Natural killer cell (primary cell): ENCODE results near the gene HSF2. TPM values are rescaled to one million over a fixed set of nuclear protein-coding genes. Genes with fewer than 3 reads are reported as not detected.

ENCODE experiments used
- ATAC-seq, 3 donors: fragments of 150-1000 bp in 2 of 3; fragments of 200-7000 bp in 1 of 3; cut with Tn5 transposase; 1 replicate in 1 of 3; 2 replicates in 2 of 3; pipeline ENCODE4 v1.10.0; 2021; ENCODE audit warnings: mild to moderate bottlenecking in 2 of 3, moderate library complexity in 2 of 3
- DNase-seq, 2 donors: peaks; one replicate each; pipeline versions ENCODE4 v3.0.0 to v3.0.0-alpha.2; 2013 to 2021; ENCODE audit warnings: mixed read lengths in 1 of 2
- H3K27ac ChIP-seq: one replicate; pipeline ENCODE4 v1.5.1; 2013; ENCODE audit warnings: mild to moderate bottlenecking, low read length
- H3K27me3 ChIP-seq: one replicate; pipeline ENCODE4 v1.6.1; 2013; ENCODE audit warnings: low read length; ENCODE audit not compliant: control insufficient read depth, insufficient read depth
- H3K36me3 ChIP-seq: one replicate; pipeline ENCODE4 v1.6.1; 2013; ENCODE audit warnings: low read length; ENCODE audit not compliant: control insufficient read depth, insufficient read depth
- H3K4me1 ChIP-seq: one replicate; pipeline ENCODE4 v1.6.1; 2013; ENCODE audit warnings: low read length; ENCODE audit not compliant: control insufficient read depth, insufficient read depth
- H3K4me3 ChIP-seq: one replicate; pipeline ENCODE4 v1.5.1; 2013; ENCODE audit warnings: low read length
- H3K9me3 ChIP-seq: one replicate; pipeline ENCODE4 v1.6.1; 2013; ENCODE audit warnings: low read length; ENCODE audit not compliant: control insufficient read depth, insufficient read depth
- H3K27ac Mint-ChIP-seq, 2 donors: one replicate each; pipeline ENCODE4 v1.8.0; 2022; ENCODE audit warnings: mild to moderate bottlenecking in 2 of 2, mixed read lengths in 2 of 2, moderate library complexity in 1 of 2
- H3K27me3 Mint-ChIP-seq, 2 donors: one replicate each; pipeline ENCODE4 v1.8.0; 2022; ENCODE audit warnings: low read depth in 2 of 2, mixed read lengths in 2 of 2
- H3K36me3 Mint-ChIP-seq: one replicate; pipeline ENCODE4 v1.8.0; 2022; ENCODE audit warnings: mixed read lengths
- H3K4me1 Mint-ChIP-seq, 2 donors: one replicate each; pipeline ENCODE4 v1.8.0; 2022; ENCODE audit warnings: mixed read lengths in 2 of 2
- H3K4me3 Mint-ChIP-seq: one replicate; pipeline ENCODE4 v1.8.0; 2022; ENCODE audit warnings: mild to moderate bottlenecking, moderate library complexity, mixed read lengths
- H3K9me3 Mint-ChIP-seq, 2 donors: one replicate each; pipeline ENCODE4 v1.8.0; 2022; ENCODE audit warnings: mixed read lengths in 2 of 2
- WGBS: methylation state at CpG from one replicate; pipeline ENCODE4 v1.1.7; 2013; ENCODE audit warnings: missing lambda C conversion rate; ENCODE audit not compliant: insufficient coverage; 5-methylcytosine and 5-hydroxymethylcytosine counted together
- intact Hi-C: fragments of 100-400 bp; cut with micrococcal nuclease; formaldehyde crosslinking; loops from one replicate; pipeline ENCODE4 v1.14.2; 2022
- total RNA-seq, 4 donors: library from RNA; stranded (reverse); fragments of 120-200 nt in 1 of 4; gene quantifications; one replicate each; pipeline versions ENCODE4 v1.2.3 to v1.2.4, GENCODE V29; 2013 to 2022
- TF ChIP-seq, protein P1 (sequence below): fragments of 200-600 bp; IDR thresholded peaks from one replicate; pipeline ENCODE4 v1.8.0; 2022; ENCODE audit warnings: antibody characterized with exemption

The HSF2 gene, protein sequence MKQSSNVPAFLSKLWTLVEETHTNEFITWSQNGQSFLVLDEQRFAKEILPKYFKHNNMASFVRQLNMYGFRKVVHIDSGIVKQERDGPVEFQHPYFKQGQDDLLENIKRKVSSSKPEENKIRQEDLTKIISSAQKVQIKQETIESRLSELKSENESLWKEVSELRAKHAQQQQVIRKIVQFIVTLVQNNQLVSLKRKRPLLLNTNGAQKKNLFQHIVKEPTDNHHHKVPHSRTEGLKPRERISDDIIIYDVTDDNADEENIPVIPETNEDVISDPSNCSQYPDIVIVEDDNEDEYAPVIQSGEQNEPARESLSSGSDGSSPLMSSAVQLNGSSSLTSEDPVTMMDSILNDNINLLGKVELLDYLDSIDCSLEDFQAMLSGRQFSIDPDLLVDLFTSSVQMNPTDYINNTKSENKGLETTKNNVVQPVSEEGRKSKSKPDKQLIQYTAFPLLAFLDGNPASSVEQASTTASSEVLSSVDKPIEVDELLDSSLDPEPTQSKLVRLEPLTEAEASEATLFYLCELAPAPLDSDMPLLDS
- 10 to 100 TPM; 16.4 to 23.5 (median 21.1) TPM for total RNA-seq
- 19.0 TPM for total RNA-seq (2013)

DNA sequence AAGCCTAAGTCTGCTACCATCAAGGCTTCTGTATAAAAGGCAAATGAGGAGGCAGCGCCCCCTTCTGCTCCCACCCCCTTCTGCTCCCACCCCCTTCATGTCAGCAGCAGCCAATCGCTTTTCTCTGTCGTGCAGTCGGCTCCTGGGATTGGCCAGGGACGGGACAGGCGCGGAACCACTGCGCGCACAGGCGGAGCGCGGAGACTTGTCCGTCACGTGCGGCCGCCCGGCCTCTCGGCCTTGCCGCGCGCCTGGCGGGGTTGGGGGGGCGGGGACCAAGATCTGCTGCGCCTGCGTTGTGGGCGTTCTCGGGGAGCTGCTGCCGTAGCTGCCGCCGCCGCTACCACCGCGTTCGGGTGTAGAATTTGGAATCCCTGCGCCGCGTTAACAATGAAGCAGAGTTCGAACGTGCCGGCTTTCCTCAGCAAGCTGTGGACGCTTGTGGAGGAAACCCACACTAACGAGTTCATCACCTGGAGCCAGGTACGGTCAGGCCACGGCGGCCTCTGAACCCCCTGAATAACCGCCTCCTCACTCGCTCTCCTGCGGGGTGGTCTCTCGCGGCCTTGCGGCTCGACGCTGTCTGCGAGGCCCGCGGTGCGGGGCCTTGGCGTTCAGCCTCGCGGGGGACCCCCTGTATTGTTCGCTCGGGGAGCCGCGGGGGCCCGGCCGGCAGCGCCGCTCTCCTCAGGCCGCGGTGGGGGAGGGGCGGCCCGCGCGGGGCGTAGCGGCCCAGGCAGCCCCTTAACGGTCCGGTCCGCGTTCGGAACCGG is at the start of gene HSF2:
Gene HSF2 (plus strand): TSS at position 305 of the 773 bp plus-strand sequence. CDS start 86 bp downstream, at position 391.
- Mint-ChIP-seq H3K27me3 (peaks cover 3 to 8% of the 10 kb centered on the region in 2 donors), H3K27ac (peak within 1 kb of the TSS; percentile 80 to 93), H3K36me3 (no peaks in the 10 kb centered on the region), H3K4me3 (peak within 1 kb of the TSS; percentile 97), H3K9me3 (no peaks in the 10 kb centered on the region), H3K4me1 (peaks cover 30 to 33% of the 10 kb centered on the region in 2 donors)
- intact Hi-C loops: loop anchor here (1.0 kb wide), 1 partner anchor 72 kb away; the partner anchor contains the start of gene SERINC1
- TF ChIP-seq, protein P1, sequence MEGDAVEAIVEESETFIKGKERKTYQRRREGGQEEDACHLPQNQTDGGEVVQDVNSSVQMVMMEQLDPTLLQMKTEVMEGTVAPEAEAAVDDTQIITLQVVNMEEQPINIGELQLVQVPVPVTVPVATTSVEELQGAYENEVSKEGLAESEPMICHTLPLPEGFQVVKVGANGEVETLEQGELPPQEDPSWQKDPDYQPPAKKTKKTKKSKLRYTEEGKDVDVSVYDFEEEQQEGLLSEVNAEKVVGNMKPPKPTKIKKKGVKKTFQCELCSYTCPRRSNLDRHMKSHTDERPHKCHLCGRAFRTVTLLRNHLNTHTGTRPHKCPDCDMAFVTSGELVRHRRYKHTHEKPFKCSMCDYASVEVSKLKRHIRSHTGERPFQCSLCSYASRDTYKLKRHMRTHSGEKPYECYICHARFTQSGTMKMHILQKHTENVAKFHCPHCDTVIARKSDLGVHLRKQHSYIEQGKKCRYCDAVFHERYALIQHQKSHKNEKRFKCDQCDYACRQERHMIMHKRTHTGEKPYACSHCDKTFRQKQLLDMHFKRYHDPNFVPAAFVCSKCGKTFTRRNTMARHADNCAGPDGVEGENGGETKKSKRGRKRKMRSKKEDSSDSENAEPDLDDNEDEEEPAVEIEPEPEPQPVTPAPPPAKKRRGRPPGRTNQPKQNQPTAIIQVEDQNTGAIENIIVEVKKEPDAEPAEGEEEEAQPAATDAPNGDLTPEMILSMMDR: no peak
- peaks cover 6% of the 10 kb centered on the region for H3K4me1 ChIP-seq
- peak within 1 kb of the TSS; percentile 76 for H3K27ac ChIP-seq
- under 1% methylated on average over 82 of the region's 82 CpGs for WGBS
- peak; percentile 85 to 97 for DNase-seq
- H3K4me3 ChIP-seq: peak within 1 kb of the TSS; percentile 92
- no peaks in the 10 kb centered on the region for H3K9me3 ChIP-seq
- no peaks in the 10 kb centered on the region for H3K27me3 ChIP-seq
- H3K36me3 ChIP-seq: no peaks in the 10 kb centered on the region
- peak; percentile 95 to 99 (median 98) for ATAC-seq

DNA sequence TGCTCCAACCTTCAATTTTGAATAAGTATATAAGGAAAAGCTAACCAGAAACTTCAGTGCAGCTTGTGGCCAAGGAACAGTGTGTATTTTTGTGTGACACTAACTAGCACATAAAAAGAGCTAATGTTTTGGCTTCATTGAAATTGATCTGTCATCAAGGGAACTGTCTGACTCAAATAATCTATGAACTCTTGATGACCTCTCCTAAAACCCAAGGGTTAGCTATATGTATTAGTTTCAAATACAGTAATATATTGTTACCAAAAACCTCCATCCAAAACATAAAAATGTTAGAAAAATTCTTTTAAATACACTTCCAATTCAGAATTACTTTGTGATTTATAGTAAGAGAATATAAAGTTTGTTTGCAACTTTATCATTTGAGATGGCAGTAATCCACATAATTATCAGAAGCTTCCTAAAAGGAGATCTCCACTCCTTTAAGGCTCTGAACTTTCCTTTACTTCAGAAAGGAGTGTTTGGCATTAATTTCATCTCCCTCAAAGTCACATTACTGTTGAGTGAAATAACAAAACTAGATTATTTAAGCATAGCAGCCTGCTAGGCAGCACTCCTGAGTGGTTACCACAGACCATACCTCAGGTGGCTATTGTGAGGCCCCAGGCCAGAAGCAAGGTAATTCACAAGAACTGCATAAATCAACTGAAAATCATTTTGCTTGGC is 46.3 kb upstream of the HSF2 start:
- intact Hi-C loops: no loop called here
- Histone ChIP-seq H3K9me3 (no peaks in the 10 kb centered on the region), H3K4me1 (no peaks in the 10 kb centered on the region), H3K4me3 (no peak overlapping the region), H3K27me3 (peaks cover 6% of the 10 kb centered on the region), H3K27ac (no peak overlapping the region), H3K36me3 (no peaks in the 10 kb centered on the region)
- no peak overlapping the region for H3K4me3 Mint-ChIP-seq
- no peak overlapping the region for H3K27ac Mint-ChIP-seq
- H3K27me3 Mint-ChIP-seq: peaks cover 3 to 4% of the 10 kb centered on the region in 2 donors
- DNase-seq (no peak), ATAC-seq (no peak)
- no peaks in the 10 kb centered on the region for H3K36me3 Mint-ChIP-seq
- no peaks in the 10 kb centered on the region for H3K9me3 Mint-ChIP-seq
- H3K4me1 Mint-ChIP-seq: no peaks in the 10 kb centered on the region
- TF ChIP-seq, protein P1: no peak

DNA sequence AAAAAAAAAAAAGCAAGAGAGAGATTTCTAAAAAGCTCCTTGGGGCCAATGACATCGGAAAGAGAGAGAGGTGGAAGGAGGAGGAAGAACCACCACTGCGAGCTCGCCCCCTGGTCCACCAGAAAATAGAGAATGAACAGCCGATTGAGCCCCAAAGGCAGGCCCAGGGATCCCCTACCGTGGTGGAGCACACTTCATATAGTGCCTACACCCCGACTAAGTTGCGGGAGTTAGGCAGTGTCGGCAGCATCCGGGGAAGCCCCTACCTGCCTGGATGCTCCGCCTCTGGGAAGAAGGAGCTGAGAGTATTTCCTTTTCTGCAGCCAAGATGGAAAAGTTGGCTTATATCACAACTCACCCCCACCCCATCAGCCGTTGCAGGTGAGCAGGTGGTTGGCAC is 38.6 kb upstream of the HSF2 start:
- H3K27me3 ChIP-seq: no peaks in the 10 kb centered on the region
- H3K36me3 ChIP-seq: no peaks in the 10 kb centered on the region
- Mint-ChIP-seq H3K27ac (no peak overlapping the region), H3K9me3 (no peaks in the 10 kb centered on the region), H3K36me3 (no peaks in the 10 kb centered on the region), H3K4me3 (no peak overlapping the region), H3K4me1 (no peaks in the 10 kb centered on the region), H3K27me3 (peaks cover 7 to 13% of the 10 kb centered on the region in 2 donors)
- H3K27ac ChIP-seq: no peak overlapping the region
- 76% methylated on average over 11 of the region's 11 CpGs for WGBS
- no peak overlapping the region for H3K4me3 ChIP-seq
- H3K4me1 ChIP-seq: no peaks in the 10 kb centered on the region
- TF ChIP-seq, protein P1: no peak
- intact Hi-C loops: no loop called here
- DNase-seq (no peak), ATAC-seq (no peak)
- no peaks in the 10 kb centered on the region for H3K9me3 ChIP-seq
